ENCODE measurements around the gene LSM4.

Gene LSM4

GRCh38 chr19:18282788-18283141 lies 40.1 kb downstream of the LSM4 start:
- DNase-seq, result no peak
- peaks cover 13 to 14% (median 14%) of the 10 kb centered on the region in 3 donors for H3K36me3 ChIP-seq
- no peak for TF ChIP-seq CTCF (IDR thresholded peaks at IDR 0.05)
- no peaks in the 10 kb centered on the region for H3K9me3 ChIP-seq
- intact Hi-C loops (cut with DNase I; ENCODE audit: low total_unique reads), result no loop called here
- no peaks in the 10 kb centered on the region for H3K27me3 ChIP-seq
- H3K4me3 ChIP-seq, result peak overlapping the region; percentile 52 to 64
- peak overlapping the region; percentile 95 to 98 for H3K27ac ChIP-seq
- H3K4me1 ChIP-seq, result peaks cover 0 to 51% (median 31%) of the 10 kb centered on the region in 4 donors

GRCh38 chr19:18282021-18282787 lies 40.7 kb downstream of the LSM4 start:
- DNase-seq, result peak in 1 of 2 donors; percentile 85
- intact Hi-C loops (cut with DNase I; ENCODE audit: low total_unique reads), result no loop called here
- Histone ChIP-seq H3K27ac (peak overlapping the region; percentile 95 to 98), H3K27me3 (no peaks in the 10 kb centered on the region), H3K4me1 (peaks cover 0 to 56% (median 32%) of the 10 kb centered on the region in 4 donors), H3K4me3 (peak overlapping the region; percentile 52 to 64), H3K36me3 (peaks cover 16 to 19% (median 16%) of the 10 kb centered on the region in 3 donors), H3K9me3 (no peaks in the 10 kb centered on the region)
- peak in 1 of 2 experiments; percentile 30 for TF ChIP-seq CTCF (IDR thresholded peaks at IDR 0.05)

GRCh38 chr19:18281082-18282020 lies 41.5 kb downstream of the LSM4 start, which contains the start of gene JUND:
TSS of gene JUND (minus strand) at chr19:18281622. CDS start at chr19:18281484, 138 bp downstream.
- intact Hi-C loops (cut with DNase I; ENCODE audit: low total_unique reads), result no loop called here
- peak; percentile 97 to 99 for DNase-seq
- Histone ChIP-seq H3K36me3 (peaks cover 16 to 24% (median 21%) of the 10 kb centered on the region in 3 donors), H3K27ac (peak within 1 kb of the TSS; percentile 100), H3K9me3 (no peaks in the 10 kb centered on the region), H3K4me3 (peak within 1 kb of the TSS; percentile 65 to 99), H3K4me1 (peaks cover 0 to 59% (median 34%) of the 10 kb centered on the region in 4 donors), H3K27me3 (no peaks in the 10 kb centered on the region)
- TF ChIP-seq CTCF (IDR thresholded peaks at IDR 0.05), result peak in 1 of 2 experiments; percentile 5

- no peaks in the 10 kb centered on the region for H3K27me3 ChIP-seq
- peak overlapping the region; percentile 65 to 99 for H3K4me3 ChIP-seq
- no peak for TF ChIP-seq CTCF (IDR thresholded peaks at IDR 0.05)
- peaks cover 2 to 64% (median 38%) of the 10 kb centered on the region in 4 donors for H3K4me1 ChIP-seq
- peak; percentile 80 to 94 for DNase-seq
- peak overlapping the region; percentile 100 for H3K27ac ChIP-seq
- H3K9me3 ChIP-seq, result no peaks in the 10 kb centered on the region
- H3K36me3 ChIP-seq, result peaks cover 16 to 25% (median 23%) of the 10 kb centered on the region in 3 donors
- intact Hi-C loops (cut with DNase I; ENCODE audit: low total_unique reads), result no loop called here
These were observed 42.4 kb downstream of the LSM4 start for GRCh38 chr19:18280247-18281081.
